HG03175 (cell line): Measurements from ENCODE around the gene HACD3.

Source experiments
- ATAC-seq: cut with Tn5 transposase; IDR thresholded peaks from one replicate; pipeline ENCODE4 v1.9.1; 2021; ENCODE audit warnings: mild to moderate bottlenecking, moderate library complexity; ENCODE audit not compliant: unreplicated experiment

The HACD3 gene, protein sequence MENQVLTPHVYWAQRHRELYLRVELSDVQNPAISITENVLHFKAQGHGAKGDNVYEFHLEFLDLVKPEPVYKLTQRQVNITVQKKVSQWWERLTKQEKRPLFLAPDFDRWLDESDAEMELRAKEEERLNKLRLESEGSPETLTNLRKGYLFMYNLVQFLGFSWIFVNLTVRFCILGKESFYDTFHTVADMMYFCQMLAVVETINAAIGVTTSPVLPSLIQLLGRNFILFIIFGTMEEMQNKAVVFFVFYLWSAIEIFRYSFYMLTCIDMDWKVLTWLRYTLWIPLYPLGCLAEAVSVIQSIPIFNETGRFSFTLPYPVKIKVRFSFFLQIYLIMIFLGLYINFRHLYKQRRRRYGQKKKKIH

DNA sequence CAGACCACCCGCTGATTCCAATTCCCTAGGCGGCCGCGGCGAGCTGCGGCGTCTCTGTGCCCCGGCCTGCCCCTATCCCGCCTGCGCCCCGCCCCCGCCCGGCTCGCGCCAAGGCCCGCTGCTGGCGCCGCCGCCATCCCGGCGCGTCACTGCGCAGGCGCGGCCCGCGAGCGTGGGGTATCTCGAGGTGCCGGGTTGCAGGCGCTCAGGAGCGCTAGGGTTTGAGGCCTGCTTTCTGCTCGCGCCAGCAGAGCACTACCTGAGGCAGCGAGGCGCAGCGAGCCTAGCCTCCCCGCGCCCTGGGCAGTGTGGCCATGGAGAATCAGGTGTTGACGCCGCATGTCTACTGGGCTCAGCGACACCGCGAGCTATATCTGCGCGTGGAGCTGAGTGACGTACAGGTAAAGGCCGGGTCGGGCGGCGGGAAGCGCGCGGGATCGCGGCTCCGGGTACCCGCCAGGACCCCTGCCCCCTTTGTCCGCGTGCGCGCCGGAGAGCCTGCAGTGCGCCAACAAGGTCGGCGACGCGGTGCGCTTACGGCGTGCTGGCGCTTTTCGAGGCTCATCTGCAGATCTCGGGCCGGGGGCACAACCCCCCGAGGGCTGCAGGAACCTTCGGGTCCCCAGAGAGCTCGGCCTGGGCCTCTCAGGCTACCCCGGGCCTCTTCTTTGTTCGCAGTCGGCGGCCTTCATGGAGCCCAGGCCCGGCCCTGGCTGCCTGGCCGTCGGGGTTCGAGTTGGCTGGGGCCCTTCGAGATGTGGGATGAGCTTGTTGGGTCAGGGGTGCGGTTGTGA, at the start of gene HACD3:
Gene HACD3 (plus strand): TSS at position 146 of the 794 bp plus-strand sequence. CDS start 169 bp downstream, at position 315.
- ATAC-seq = peak; percentile 81

DNA sequence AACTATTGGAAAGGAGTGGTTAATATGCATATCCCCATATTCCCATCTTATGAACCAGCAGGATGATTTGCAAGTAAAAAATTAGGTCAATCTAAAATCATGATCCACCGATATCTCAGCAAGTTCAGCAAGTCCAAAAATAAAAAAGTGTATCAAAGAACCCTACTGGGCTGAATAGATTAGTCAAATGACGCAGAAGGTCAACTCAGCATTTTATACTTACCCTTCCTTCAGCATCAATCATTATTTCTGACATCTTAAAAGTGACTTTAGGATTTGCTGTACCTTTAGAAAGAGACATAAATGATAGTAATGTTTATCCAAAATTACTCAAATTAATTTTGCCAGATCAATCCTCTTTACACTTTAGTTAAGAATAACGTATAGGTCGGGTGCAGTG, 45.4 kb upstream of the HACD3 start:
- ATAC-seq = no peak

DNA sequence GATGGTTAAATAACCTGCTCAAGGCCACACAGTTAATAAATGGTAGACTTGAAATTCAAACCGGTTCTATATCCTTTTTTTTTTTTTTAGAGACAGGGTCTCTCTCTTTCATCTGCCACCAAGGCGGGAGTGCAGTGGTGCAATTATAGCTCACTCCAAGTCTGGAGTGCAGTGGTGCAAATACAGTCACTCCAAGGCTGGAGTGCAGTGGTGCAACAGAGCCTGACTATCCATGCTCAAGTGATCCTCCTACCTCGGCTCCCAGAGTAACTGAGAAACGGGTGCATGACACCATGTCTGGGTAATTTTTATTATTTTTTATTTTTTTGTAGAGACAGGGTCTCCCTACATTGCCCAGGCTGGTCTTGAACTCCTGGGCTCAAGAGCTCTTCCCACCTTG, 36.2 kb upstream of the HACD3 start:
- ATAC-seq = no peak

- no peak for ATAC-seq
These were observed 20.9 kb upstream of the HACD3 start for GRCh38 chr15:65509321-65509720.

DNA sequence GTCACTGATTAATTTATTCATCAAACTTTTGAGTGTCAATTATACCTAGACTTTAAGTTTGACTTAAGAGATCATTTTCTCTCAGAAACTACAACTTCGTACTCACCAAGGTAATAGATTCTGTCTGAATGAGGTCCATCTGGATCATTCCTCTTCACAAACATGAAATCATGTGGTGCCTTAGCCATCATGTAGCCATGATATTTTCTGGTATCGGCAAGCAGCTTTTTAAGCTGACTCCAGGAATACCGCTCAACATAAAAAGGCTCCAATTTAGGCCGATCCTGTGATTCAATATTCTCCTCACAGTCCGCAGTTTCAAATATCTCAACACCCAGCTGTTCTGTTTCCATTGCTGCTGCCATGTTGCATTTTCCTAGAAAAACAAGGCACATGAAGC, 18.1 kb upstream of the HACD3 start:
- ATAC-seq = no peak

DNA sequence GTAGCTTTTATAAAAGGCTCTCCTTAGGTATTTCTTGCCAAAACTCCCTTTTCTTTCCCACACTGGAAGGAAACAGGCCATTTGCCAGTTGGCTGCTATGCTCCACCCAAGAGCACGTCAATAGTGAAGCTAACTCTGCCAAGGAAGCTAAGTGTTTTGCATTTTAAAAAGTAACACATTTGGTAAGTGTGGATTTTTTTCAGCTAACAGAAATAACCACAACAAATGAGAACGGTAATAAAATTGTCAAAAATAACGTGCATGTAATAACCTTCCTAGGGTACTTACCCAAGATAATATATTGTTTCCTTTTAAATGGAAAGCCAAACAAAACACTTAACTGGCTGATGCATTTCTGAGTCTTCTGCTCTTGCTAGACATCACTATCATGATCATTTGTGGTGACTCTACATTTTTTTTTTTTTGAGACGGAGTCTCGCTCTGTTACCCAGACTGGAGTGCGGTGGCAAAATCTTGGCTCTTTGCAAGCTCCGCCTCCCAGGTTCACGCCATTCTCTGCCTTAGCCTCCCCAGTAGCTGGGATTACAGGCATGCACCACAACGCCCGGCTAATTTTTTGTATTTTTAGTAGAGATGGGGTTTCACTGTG, 17.4 kb upstream of the HACD3 start:
- ATAC-seq = no peak

DNA sequence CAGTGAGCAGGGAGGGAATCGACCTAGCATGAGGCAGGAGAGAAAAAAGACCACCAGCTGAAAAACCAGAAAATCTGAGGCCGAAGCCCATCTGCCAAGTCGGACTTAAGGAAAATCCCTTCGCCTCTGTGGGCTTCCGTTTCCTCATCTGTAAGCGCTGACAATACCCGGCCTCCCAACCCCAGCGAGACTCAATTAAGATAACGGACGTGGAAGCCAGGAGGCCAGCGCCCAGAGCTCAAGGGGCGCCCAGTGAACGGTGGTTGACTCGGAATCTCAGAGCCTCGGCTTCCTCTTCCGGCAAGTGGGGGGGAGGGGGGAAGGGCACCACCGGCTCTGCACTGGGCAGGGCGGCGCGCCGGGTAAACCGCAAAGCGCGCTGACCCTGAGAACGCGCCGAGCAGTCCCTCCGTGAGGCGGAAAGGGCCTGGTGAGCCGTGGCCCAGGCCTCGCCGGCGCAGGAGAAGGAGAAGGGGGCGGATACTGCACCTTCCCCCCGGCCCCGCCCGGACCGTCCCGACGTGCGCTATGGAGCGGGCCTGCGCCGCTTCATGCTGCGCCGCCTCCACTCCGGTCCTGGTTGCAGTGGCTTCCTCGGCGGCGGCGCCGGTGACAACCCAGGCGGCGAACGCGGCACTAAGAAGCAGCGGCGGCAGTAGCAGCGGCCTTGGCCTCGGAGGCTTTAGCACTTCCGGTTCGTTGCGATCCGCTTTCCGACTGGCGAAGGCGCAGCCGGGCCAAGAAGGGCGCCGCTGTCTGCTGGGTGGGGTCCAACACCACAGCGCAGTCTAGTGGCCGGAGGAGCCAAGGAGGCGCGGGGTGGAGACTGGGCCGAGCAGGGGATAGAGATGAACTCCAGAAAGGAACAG, 13.0 kb upstream of the HACD3 start, which contains the start of gene DPP8:
Gene DPP8 (minus strand): TSS at position 693 of the 869 bp plus-strand sequence. CDS start 5,136 bp downstream, outside the sequence.
- ATAC-seq = peak; percentile 92

- peak; percentile 9 for ATAC-seq
These were observed 12.4 kb upstream of the HACD3 start for GRCh38 chr15:65517866-65518207.

GRCh38 chr15:65518633-65519285, 11.5 kb upstream of the HACD3 start:
- ATAC-seq = no peak

DNA sequence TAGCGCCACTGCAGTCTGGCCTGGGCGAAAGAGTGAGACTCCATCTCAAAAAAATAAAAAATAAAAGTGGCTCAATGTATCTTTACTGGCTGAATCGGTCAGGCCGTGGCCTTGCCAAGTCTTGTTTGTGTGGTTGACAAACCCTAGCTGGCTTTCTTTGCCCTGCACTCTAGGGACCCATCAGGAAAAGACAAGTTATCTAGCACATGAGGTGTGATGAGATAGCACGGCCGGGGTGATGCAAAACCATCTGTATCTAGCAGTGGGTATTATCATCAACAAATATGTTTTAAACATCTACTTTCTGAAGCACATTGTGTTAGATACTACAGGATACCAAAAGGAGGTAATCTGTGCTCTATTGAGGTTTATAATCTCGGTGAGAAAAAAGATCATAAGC, 8.9 kb upstream of the HACD3 start:
- ATAC-seq = no peak

- ATAC-seq = no peak
These were observed 6.0 kb upstream of the HACD3 start for GRCh38 chr15:65524226-65524625.

GRCh38 chr15:65525622-65526021, 4.6 kb upstream of the HACD3 start:
- no peak for ATAC-seq

DNA sequence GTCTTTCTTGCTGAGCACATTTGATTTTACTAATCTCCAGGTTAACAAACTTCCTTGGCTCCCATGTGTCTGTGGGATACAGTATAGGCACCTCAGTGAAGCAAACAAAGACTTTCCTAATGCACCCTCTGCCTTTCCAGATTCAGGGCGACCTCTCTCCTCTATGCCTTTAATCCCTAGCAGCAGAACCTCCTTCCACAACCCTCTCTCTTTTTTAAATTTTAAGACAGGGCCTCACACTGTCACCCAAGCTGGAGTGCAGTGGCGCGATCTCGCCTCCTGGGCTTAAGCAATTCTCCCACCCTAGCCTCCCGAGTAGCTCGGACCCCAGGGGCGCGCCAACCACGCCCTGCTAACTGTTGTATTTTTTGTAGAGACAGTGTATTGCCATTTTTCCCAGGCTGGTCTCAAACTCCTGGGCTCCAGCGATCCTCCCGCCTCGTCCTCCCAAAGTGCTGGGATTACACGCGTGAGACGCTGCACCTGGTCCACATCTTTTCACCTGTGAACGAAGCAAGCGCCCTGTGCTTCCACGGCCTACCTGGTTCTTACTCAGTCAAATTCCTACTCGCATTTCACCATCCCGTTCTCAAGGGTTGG, 1.7 kb upstream of the HACD3 start:
- ATAC-seq = no peak

- no peak for ATAC-seq
These were observed 423 bp upstream of the HACD3 start for GRCh38 chr15:65529762-65530317.

DNA sequence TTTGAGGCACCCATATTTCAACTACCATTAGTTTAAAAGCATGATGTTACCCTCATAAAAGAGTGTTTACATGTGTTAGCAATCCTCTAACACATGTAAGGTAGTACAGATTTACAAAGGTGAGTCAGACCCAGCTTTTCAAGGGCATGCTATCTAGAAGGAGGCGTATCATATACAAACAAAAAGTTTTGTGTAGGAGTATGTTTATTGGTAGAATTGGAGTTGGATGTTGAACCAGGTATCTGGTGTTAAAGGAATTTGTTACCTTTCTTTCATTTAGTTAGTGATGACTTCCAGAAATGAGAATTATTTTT, 2.4 kb downstream of the HACD3 start:
- no peak for ATAC-seq

DNA sequence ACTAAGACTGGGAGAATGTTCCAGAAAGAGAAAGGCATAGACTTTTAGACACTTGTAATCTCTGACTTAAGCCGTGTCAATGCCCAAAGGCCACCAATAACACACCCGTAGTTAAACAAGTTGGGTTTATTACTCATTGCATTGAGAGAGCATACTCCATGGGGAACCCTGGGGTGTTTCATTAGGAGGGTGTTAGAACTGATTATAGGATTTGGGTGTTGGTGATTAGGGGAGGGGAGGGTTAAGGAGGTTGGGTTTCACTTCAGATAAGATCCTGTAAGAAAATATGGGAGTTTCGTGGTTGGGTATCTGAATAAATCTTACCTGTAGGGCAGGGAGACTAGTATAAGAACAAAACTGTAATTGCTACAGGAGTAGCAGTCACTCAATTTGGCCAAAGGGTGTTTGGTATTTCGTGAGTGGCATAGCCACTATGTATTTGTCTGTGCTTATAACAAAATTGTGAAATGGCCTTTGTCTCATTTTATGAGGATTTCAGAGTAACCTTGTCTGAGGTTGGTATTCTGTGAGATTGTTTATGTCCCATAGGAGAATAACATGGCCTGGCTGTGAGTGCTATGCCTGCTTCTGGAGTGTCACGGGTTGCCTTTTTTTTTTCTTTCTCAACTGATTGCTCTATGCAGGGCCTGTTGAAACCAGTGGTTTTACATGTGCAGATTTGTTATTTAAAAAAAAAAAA, 2.9 kb downstream of the HACD3 start:
- no peak for ATAC-seq

DNA sequence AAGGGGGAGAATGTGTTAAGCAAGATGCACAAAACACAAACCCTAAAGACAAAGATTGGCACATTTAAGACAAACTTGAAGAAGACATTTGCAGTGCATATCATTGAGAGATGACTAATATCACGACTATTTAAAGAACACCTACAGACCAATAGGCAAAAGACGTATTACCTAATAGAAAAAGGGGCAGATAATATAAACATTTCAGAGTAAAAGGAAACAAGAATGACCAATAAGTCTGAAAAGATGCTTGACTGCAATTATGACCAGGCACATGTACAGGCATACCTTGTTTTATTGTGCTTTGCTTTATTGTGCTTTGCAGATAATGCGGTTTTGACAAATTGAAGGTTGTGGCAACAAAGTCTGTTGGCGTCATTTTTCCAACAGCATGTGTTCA, 4.9 kb downstream of the HACD3 start:
- ATAC-seq = no peak

DNA sequence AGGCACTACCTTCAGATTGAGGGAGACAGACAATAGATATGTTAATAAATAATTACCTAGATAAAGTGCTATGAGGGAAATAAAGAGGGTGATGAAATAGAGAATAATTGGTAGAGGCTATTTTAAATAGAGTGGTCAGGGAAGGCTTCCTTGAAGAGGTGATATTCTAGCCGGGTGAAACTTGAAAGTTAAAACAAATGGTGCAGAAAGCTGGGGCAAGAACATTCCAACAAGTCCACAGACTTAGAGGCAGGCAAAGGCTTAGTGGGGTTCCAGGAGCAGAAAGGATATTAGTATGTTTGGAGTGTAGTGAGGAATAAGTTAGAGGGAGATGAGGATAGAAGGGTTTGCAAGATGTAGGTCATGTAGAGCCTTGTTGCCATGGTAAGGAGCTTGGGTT, 10.1 kb downstream of the HACD3 start:
- ATAC-seq = no peak

DNA sequence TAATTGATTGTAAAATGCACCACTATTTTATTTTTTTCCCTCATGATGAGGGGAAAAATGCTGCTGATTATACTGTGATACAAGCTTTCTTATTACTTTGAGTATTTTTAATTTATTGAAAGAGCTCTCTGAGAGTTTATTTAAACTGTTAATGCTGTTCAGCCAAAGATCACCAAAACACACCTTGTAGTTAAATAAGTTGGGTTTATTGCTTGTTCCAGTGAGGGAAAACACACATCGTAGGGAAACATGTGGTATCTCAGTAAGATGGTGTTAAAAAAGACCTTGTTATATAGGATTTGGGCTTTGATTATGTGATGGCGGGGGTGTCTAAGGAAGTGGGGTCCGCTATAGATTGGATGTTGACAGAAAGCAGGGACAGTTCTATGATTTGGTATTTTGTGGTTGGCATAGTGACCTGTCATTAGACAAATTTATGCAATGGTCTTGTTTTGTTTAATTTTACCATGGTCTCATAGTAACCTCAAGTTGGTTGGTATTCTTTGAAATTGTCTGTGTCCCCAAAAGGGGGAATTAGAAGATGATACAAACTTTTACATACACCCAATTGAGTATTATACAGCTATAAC, 11.1 kb downstream of the HACD3 start:
- ATAC-seq = no peak
